OCI-LY3 (cell line): ENCODE measurements around the gene APOL2.

ENCODE experiments used
- EZH2phosphoT487 ChIP-seq: fragments of 200-600 bp; shearing (Covaris generic); IDR thresholded peaks from 2 replicates; pipeline ENCODE4 v1.6.1; 2018; ENCODE audit warnings: antibody characterized with exemption, mixed run types, low read depth
- TF ChIP-seq, protein P1 (sequence below): fragments of 200-600, 300-600 bp; sonication (generic); IDR thresholded peaks from 2 replicates; pipeline ENCODE4 v1.5.1; 2014; ENCODE audit warnings: antibody characterized with exemption, low read length, low read depth

GRCh38 chr22:36194385-36194784 is 44.9 kb downstream of the APOL2 start:
- TF ChIP-seq, protein P1, sequence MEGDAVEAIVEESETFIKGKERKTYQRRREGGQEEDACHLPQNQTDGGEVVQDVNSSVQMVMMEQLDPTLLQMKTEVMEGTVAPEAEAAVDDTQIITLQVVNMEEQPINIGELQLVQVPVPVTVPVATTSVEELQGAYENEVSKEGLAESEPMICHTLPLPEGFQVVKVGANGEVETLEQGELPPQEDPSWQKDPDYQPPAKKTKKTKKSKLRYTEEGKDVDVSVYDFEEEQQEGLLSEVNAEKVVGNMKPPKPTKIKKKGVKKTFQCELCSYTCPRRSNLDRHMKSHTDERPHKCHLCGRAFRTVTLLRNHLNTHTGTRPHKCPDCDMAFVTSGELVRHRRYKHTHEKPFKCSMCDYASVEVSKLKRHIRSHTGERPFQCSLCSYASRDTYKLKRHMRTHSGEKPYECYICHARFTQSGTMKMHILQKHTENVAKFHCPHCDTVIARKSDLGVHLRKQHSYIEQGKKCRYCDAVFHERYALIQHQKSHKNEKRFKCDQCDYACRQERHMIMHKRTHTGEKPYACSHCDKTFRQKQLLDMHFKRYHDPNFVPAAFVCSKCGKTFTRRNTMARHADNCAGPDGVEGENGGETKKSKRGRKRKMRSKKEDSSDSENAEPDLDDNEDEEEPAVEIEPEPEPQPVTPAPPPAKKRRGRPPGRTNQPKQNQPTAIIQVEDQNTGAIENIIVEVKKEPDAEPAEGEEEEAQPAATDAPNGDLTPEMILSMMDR = no peak
- TF ChIP-seq EZH2phosphoT487 = no peak
